G401.6 (cell line): Measurements from ENCODE around the gene CHRNB1.

Experiments used
- FAIRE-seq: peaks from 2 replicates; lab custom pipeline; 2012; peaks lifted over from hg19 to GRCh38; lab: Jason Lieb, UNC

Gene CHRNB1

GRCh38 chr17:7438656-7439460 is 6.0 kb upstream of the CHRNB1 start:
- no peak for FAIRE-seq

- FAIRE-seq: no peak
Observed at GRCh38 chr17:7439462-7440112, 5.3 kb upstream of the CHRNB1 start, which contains the start of gene FGF11. Gene FGF11, plus strand, starts transcription at chr17:7439512. Its CDS starts 109 bp downstream, at chr17:7439621.

GRCh38 chr17:7440113-7440833 is 4.6 kb upstream of the CHRNB1 start:
- FAIRE-seq: no peak

- no peak for FAIRE-seq
Observed at GRCh38 chr17:7440834-7441195, 4.0 kb upstream of the CHRNB1 start.

- no peak for FAIRE-seq
Observed at GRCh38 chr17:7441266-7441665, 3.6 kb upstream of the CHRNB1 start.

- FAIRE-seq: no peak
Observed at GRCh38 chr17:7442142-7442541, 2.7 kb upstream of the CHRNB1 start.

- no peak for FAIRE-seq
Observed at GRCh38 chr17:7443499-7444485, 1.1 kb upstream of the CHRNB1 start.

- no peak for FAIRE-seq
Observed at GRCh38 chr17:7445619-7445968, 733 bp downstream of the CHRNB1 start.

- FAIRE-seq: no peak
Observed at GRCh38 chr17:7448461-7448860, 3.6 kb downstream of the CHRNB1 start.

- peak; percentile 44 for FAIRE-seq
Observed at GRCh38 chr17:7459961-7460545, 15.2 kb downstream of the CHRNB1 start.

GRCh38 chr17:7460850-7461660 is 16.2 kb downstream of the CHRNB1 start:
- no peak for FAIRE-seq

- FAIRE-seq: no peak
Observed at GRCh38 chr17:7462474-7463371, 17.9 kb downstream of the CHRNB1 start.

- FAIRE-seq: no peak
Observed at GRCh38 chr17:7463372-7463846, 18.5 kb downstream of the CHRNB1 start.

- no peak for FAIRE-seq
Observed at GRCh38 chr17:7464081-7464480, 19.2 kb downstream of the CHRNB1 start.

GRCh38 chr17:7465597-7466275 is 20.9 kb downstream of the CHRNB1 start:
- no peak for FAIRE-seq

GRCh38 chr17:7466318-7466638 is 21.4 kb downstream of the CHRNB1 start:
- FAIRE-seq: no peak

GRCh38 chr17:7466639-7467341 is 21.9 kb downstream of the CHRNB1 start:
- no peak for FAIRE-seq

- FAIRE-seq: no peak
Observed at GRCh38 chr17:7467498-7467897, 22.6 kb downstream of the CHRNB1 start.
